ENCODE measurements around the gene SLC4A5.

The SLC4A5 gene

DNA sequence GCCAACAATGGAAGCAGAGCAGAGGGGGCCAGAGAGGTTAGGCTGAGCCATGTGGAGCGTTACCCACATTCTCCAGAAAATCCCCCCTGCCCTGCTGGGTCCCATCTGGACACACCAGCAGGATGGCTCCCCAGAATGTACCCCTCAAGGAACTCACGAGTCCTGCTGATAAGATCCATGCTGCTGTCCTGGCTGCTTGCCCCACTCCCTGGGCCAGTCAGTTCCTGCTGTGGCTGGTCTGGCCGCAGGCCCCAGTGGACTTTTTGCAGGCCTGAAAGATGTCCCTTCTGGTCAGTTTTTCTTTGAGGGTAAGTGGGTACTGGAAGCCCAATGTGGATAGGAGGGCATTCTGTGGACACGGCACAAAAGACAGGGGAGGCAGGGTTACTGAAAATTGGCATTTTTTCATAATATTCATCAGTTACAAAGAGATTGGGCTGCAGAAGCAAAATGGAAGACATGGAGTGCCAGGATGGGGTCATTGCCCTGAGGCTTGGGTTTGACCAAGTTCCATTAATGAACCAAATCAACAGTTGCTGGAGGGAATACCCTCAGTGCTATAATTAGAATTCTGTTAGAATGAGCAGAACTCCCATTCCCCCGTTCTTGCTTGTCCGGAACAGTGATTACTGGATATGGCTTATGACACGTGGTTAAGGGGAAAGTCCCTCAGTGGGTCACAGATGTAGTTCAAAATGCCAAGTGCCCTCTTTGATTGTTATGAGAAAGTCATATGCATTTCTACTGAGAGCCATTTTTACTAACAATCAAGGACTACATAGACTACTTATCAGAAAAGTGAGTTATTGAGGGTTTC, 38.7 kb downstream of the SLC4A5 start:
- DNase-seq (ENCODE audit: extremely low read depth, low read depth) = no peak
- TF ChIP-seq, protein P1, sequence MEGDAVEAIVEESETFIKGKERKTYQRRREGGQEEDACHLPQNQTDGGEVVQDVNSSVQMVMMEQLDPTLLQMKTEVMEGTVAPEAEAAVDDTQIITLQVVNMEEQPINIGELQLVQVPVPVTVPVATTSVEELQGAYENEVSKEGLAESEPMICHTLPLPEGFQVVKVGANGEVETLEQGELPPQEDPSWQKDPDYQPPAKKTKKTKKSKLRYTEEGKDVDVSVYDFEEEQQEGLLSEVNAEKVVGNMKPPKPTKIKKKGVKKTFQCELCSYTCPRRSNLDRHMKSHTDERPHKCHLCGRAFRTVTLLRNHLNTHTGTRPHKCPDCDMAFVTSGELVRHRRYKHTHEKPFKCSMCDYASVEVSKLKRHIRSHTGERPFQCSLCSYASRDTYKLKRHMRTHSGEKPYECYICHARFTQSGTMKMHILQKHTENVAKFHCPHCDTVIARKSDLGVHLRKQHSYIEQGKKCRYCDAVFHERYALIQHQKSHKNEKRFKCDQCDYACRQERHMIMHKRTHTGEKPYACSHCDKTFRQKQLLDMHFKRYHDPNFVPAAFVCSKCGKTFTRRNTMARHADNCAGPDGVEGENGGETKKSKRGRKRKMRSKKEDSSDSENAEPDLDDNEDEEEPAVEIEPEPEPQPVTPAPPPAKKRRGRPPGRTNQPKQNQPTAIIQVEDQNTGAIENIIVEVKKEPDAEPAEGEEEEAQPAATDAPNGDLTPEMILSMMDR (IDR thresholded peaks at IDR 0.05; ENCODE audit: low read depth, low read length, missing control alignments) = no peak
- no peak overlapping the region for H3K4me3 ChIP-seq (replicated peaks; ENCODE audit: low read depth, low read length)

DNA sequence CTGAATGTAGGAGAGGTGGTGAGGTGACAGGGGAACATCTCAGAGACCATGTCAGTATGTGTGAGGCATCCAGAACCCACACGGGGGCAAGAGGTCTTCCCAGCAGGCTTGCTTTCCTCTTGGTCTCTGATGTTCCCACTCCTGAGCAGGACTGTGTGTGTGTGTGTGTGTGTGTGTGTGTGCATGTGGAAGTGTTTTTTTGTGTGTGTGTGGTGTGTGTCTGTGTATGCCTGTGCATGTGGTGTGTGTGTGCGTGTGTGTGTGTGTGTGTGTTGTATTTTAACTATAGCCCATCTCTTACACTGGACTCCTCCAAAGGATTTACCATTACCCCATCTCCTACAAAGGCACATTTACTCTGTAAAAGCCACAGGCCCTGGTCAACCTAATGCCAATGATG, 40.4 kb downstream of the SLC4A5 start:
- TF ChIP-seq, protein P1 (IDR thresholded peaks at IDR 0.05; ENCODE audit: low read depth, low read length, missing control alignments) = no peak
- DNase-seq (ENCODE audit: extremely low read depth, low read depth) = no peak
- H3K4me3 ChIP-seq (replicated peaks; ENCODE audit: low read depth, low read length) = no peak overlapping the region

DNA sequence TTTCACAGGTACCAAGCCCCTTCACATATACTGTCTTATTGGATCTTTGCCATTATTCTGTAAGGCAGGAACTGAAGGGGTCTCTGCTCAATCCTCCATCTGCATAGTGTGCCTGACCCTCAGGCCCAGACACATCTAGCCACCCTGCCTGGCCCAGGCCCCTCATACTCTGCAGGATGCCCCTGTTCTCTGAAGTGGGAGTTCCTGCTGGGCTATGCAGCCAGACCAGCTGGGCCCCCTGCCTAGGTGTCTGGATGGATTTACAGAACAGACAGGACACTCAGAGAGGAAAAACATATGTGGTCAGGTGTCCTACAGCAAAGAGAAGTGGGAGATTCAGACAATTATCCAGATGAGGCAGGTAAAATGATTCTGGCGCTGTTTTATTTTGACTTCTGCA, 42.0 kb downstream of the SLC4A5 start:
- H3K4me3 ChIP-seq (replicated peaks; ENCODE audit: low read depth, low read length) = no peak overlapping the region
- TF ChIP-seq, protein P1 (IDR thresholded peaks at IDR 0.05; ENCODE audit: low read depth, low read length, missing control alignments) = no peak
- no peak for DNase-seq (ENCODE audit: extremely low read depth, low read depth)

DNA sequence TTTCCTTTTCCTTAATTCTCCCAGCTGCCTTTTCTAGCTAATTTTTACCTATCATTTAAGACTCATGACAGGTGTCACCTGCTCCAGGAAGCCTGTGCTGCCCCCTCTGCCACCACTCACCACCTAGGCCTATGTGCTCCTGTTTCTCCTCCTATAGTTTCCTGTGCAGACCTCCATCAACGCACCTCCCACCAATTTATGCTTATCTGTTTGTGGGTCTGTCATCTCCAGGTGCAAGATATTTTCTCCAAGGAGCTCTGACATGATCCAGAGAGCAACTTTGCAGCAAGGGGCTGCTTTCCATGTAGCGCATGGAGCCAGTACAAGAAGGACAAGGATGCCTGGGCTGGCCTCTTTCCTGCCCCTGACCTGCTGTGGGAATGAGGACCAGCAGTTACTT, 42.7 kb downstream of the SLC4A5 start:
- TF ChIP-seq, protein P1 (IDR thresholded peaks at IDR 0.05; ENCODE audit: low read depth, low read length, missing control alignments) = no peak

GRCh38 chr2:74297950-74298349, 45.3 kb downstream of the SLC4A5 start:
- TF ChIP-seq, protein P1 (IDR thresholded peaks at IDR 0.05; ENCODE audit: low read depth, low read length, missing control alignments) = no peak
- no peak overlapping the region for H3K4me3 ChIP-seq (replicated peaks; ENCODE audit: low read depth, low read length)
- DNase-seq (ENCODE audit: extremely low read depth, low read depth) = no peak

More for the DNA sequence above, 42.7 kb downstream of the SLC4A5 start:
- DNase-seq (ENCODE audit: extremely low read depth, low read depth) = no peak
- H3K4me3 ChIP-seq (replicated peaks; ENCODE audit: low read depth, low read length) = no peak overlapping the region

DNA sequence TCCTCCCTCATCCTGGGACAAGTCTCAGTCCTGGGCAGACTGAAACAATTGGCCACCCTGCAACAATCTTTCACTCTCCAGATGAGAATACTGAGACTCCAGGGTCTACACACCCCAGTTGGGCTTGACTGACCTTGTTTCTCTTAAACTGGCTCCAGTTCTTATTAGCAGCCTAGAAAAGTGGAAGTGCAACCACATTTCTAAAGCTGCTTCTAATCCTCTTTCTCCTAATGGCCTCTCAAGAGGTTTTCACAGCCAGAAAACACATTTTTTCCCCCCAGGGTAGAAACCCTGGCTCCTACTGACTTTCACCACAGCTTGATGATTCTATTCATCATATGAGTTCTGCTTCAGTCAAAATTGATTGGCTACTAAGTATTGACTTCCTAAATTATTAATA, 45.8 kb downstream of the SLC4A5 start:
- no peak for DNase-seq (ENCODE audit: extremely low read depth, low read depth)
- TF ChIP-seq, protein P1 (IDR thresholded peaks at IDR 0.05; ENCODE audit: low read depth, low read length, missing control alignments) = no peak
- no peak overlapping the region for H3K4me3 ChIP-seq (replicated peaks; ENCODE audit: low read depth, low read length)
